Erythroblast (primary cell): Measurements from ENCODE around the gene SNRPA1.

Source experiments
- GATA1 ChIP-seq: IDR thresholded peaks from 2 replicates; pipeline ENCODE4 v1.6.1; 2011; ENCODE audit warnings: low read depth, mild to moderate bottlenecking, control low read depth, low read length, moderate library complexity
- POLR2A ChIP-seq: IDR thresholded peaks from 2 replicates; pipeline ENCODE4 v1.6.1; 2011; ENCODE audit warnings: mild to moderate bottlenecking, low read length

DNA sequence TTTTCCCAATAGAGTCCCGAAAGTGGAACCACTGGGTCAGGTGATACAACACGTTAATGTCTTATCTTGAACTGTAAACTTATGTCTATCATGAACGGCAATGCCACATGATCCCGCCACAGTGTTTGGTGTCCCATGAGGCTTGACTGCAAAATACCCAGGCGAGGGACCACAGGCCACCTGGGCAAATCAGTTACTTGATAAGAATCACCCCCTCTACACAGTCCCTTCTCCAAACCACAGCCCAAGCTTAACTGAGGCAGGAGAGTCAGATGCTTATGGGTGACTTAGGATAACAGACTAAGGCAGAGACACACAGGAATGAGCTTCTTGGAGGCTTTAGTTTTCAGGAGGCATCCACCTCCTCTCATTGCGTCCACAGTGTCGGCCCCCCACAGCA is 42.9 kb upstream of the SNRPA1 start:
- no peak for TF ChIP-seq POLR2A
- no peak for TF ChIP-seq GATA1
